Measurements from ENCODE around the gene STAG1.

DNA sequence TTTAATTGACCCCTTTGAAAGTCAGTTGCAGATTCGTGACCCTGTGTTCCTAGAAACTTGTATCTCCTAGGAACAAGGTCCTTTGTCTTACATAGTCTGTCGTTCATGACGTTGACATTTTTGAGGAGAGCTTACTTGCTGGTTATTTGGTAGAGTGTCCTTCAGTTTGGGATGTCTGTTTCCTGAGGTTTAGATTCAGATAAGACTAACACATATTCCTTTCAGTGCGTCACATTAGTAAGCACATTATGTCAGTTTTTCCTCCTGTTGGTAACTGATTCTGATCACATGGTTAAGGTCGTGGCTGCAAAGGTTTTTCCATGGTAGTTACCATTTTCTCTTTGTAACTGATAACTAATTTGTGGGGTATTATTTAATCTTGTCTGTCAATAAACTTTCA, 421.3 kb downstream of the STAG1 start:
- TF ChIP-seq, protein P1, sequence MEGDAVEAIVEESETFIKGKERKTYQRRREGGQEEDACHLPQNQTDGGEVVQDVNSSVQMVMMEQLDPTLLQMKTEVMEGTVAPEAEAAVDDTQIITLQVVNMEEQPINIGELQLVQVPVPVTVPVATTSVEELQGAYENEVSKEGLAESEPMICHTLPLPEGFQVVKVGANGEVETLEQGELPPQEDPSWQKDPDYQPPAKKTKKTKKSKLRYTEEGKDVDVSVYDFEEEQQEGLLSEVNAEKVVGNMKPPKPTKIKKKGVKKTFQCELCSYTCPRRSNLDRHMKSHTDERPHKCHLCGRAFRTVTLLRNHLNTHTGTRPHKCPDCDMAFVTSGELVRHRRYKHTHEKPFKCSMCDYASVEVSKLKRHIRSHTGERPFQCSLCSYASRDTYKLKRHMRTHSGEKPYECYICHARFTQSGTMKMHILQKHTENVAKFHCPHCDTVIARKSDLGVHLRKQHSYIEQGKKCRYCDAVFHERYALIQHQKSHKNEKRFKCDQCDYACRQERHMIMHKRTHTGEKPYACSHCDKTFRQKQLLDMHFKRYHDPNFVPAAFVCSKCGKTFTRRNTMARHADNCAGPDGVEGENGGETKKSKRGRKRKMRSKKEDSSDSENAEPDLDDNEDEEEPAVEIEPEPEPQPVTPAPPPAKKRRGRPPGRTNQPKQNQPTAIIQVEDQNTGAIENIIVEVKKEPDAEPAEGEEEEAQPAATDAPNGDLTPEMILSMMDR (IDR thresholded peaks at IDR 0.05; ENCODE audit: insufficient read depth, low read length, poor library complexity, severe bottlenecking) = no peak
- no peak for TF ChIP-seq EZH2phosphoT487 (conservative IDR thresholded peaks at IDR 0.05; ENCODE audit: low read length)

Data from SU-DHL-6 (cell line).